Trophoblast cell (in vitro differentiated cells and primary cell): ENCODE data around the gene FSCN2.
A peak's percentile ranks its signal among the peaks of the same experiment; 100 is the strongest.

Experiments used
- DNase-seq, 2 donors: peaks; one replicate each; pipeline ENCODE4 v3.0.0-alpha.2; 2016
- H2AFZ ChIP-seq: 2 replicates; pipeline ENCODE4 v1.6.1; 2013; ENCODE audit warnings: low read length, moderate library complexity, mild to moderate bottlenecking; ENCODE audit not compliant: insufficient read depth, poor library complexity
- H2AK5ac ChIP-seq: 2 replicates; pipeline ENCODE4 v1.6.1; 2013; ENCODE audit warnings: mild to moderate bottlenecking, low read length
- H2BK120ac ChIP-seq: 2 replicates; pipeline ENCODE4 v1.6.1; 2013; ENCODE audit warnings: low read length, mild to moderate bottlenecking, moderate library complexity; ENCODE audit not compliant: insufficient read depth, poor library complexity
- H2BK12ac ChIP-seq: 2 replicates; pipeline ENCODE4 v1.6.1; 2013; ENCODE audit warnings: mild to moderate bottlenecking, low read length, moderate library complexity
- H2BK5ac ChIP-seq: 2 replicates; pipeline ENCODE4 v1.6.1; 2013; ENCODE audit warnings: low read length, low read depth, moderate library complexity, mild to moderate bottlenecking; ENCODE audit not compliant: poor library complexity
- H3K14ac ChIP-seq: 2 replicates; pipeline ENCODE4 v1.6.1; 2013; ENCODE audit warnings: mild to moderate bottlenecking, low read length
- H3K18ac ChIP-seq: 2 replicates; pipeline ENCODE4 v1.6.1; 2013; ENCODE audit warnings: mild to moderate bottlenecking, low read length
- H3K23ac ChIP-seq: 2 replicates; pipeline ENCODE4 v1.6.1; 2013; ENCODE audit warnings: low read length
- H3K27ac ChIP-seq: 2 replicates; pipeline ENCODE4 v1.5.1; 2013; ENCODE audit warnings: low read depth, mild to moderate bottlenecking, inconsistent platforms, low read length, moderate library complexity
- H3K27me3 ChIP-seq: 2 replicates; pipeline ENCODE4 v1.6.1; 2013; ENCODE audit warnings: inconsistent platforms, mild to moderate bottlenecking, low read length, moderate library complexity; ENCODE audit not compliant: insufficient read depth
- H3K36me3 ChIP-seq, 2 experiments: 1 replicate in 1 of 2; 2 replicates in 1 of 2; pipeline ENCODE4 v1.6.1; 2013; ENCODE audit warnings: low read length in 2 of 2, mild to moderate bottlenecking in 2 of 2, moderate library complexity in 1 of 2; ENCODE audit not compliant: insufficient read depth in 2 of 2, control insufficient read depth in 1 of 2
- H3K4ac ChIP-seq: 2 replicates; pipeline ENCODE4 v1.6.1; 2013; ENCODE audit warnings: low read depth, mild to moderate bottlenecking, low read length, moderate library complexity
- H3K4me1 ChIP-seq, 2 experiments: 1 replicate in 1 of 2; 2 replicates in 1 of 2; pipeline ENCODE4 v1.6.1; 2013; ENCODE audit warnings: low read length in 2 of 2, mild to moderate bottlenecking in 2 of 2, moderate library complexity in 1 of 2; ENCODE audit not compliant: insufficient read depth in 2 of 2, control insufficient read depth in 1 of 2
- H3K4me2 ChIP-seq: 2 replicates; pipeline ENCODE4 v1.6.1; 2013; ENCODE audit warnings: inconsistent platforms, mild to moderate bottlenecking, low read length, moderate library complexity
- H3K4me3 ChIP-seq: 2 replicates; pipeline ENCODE4 v1.5.1; 2013; ENCODE audit warnings: mild to moderate bottlenecking, low read depth, low read length, inconsistent platforms
- H3K79me1 ChIP-seq: one replicate; pipeline ENCODE4 v1.6.1; 2013; ENCODE audit warnings: low read length
- H3K79me2 ChIP-seq: 2 replicates; pipeline ENCODE4 v1.6.1; 2013; ENCODE audit warnings: low read length, mild to moderate bottlenecking; ENCODE audit not compliant: control insufficient read depth, insufficient read depth, poor library complexity
- H3K9ac ChIP-seq: 2 replicates; pipeline ENCODE4 v1.6.1; 2013; ENCODE audit warnings: mild to moderate bottlenecking, low read length
- H3K9me3 ChIP-seq: 2 replicates; pipeline ENCODE4 v1.6.1; 2013; ENCODE audit warnings: low read depth, mild to moderate bottlenecking, control low read depth, inconsistent platforms, low read length; ENCODE audit not compliant: insufficient read depth
- H4K12ac ChIP-seq: 2 replicates; pipeline ENCODE4 v1.6.1; 2013; ENCODE audit warnings: low read depth, mild to moderate bottlenecking, low read length, moderate library complexity
- H4K8ac ChIP-seq: 2 replicates; pipeline ENCODE4 v1.6.1; 2013; ENCODE audit warnings: low read depth, mild to moderate bottlenecking, low read length, moderate library complexity
- H4K91ac ChIP-seq: one replicate; pipeline ENCODE4 v1.6.1; 2013; ENCODE audit warnings: low read depth, mild to moderate bottlenecking, low read length, moderate library complexity
- WGBS: extraction: QIAGEN DNeasy Blood & Tissue Kit; methylation state at CpG from one replicate; pipeline ENCODE4 v1.1.7; 2013; ENCODE audit warnings: missing lambda C conversion rate; ENCODE audit not compliant: insufficient read length, insufficient coverage; ENCODE audit errors: extremely low coverage; 5-methylcytosine and 5-hydroxymethylcytosine counted together

FSCN2 gene

DNA sequence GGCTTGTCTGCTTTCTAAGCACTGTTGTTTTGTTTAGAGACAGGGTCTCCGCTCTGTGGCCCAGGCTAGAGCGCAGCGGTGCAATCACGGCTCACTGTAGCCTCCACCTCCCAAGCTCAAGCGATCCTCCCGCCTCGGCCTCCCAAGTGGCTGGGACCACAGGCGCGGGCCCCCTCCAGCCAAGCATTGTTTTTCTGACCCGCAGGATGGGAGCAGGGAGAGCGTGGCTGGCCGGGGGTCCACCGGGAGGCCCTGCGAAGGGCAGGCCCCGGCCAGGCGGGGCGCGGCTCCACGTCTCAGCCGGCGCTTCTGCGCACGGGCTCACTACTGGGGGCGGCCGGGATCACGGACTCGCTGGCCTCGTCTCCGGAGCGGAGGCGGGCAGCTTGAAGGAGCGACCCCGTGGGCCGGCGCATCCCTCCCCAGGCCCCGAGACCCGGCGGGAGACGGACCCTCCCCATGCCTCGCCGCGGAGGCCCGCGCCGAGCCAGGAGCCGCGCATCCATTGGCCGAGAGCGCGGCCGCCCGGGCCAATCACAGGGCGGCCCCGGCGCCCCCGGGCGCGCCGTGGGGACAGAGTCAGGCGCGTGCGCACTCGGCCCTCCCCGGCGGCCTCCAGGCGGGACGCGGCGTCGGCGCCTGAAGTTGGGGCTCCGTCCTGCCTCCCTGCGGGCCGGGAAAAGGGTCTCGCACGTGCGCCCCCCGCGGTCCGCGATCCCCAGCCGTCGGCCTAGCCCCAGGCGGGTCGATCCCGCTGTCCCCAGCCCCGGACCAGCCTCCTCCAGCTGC is 40.5 kb upstream of the FSCN2 start:
- Histone ChIP-seq H3K18ac (peak overlapping the region; percentile 94), H3K79me1 (peaks cover 7% of the 10 kb centered on the region), H3K14ac (peak overlapping the region; percentile 94), H4K8ac (peak overlapping the region; percentile 98), H3K4me3 (peak overlapping the region; percentile 65), H4K12ac (peak overlapping the region; percentile 89), H2AK5ac (peak overlapping the region; percentile 93), H3K9ac (peak overlapping the region; percentile 78), H3K27me3 (peaks cover 7% of the 10 kb centered on the region), H3K36me3 (no peaks in the 10 kb centered on the region), H3K4me2 (peak overlapping the region; percentile 84), H3K27ac (no peak overlapping the region), H2AFZ (peak overlapping the region; percentile 96), H3K4me1 (peaks cover 11 to 20% of the 10 kb centered on the region in 2 experiments), H3K4ac (peak overlapping the region; percentile 70), H2BK5ac (no peak overlapping the region), H2BK120ac (peak overlapping the region; percentile 84), H2BK12ac (peak overlapping the region; percentile 47), H4K91ac (peak overlapping the region; percentile 91), H3K79me2 (peaks cover 5% of the 10 kb centered on the region), H3K9me3 (peaks cover 4% of the 10 kb centered on the region), H3K23ac (no peak overlapping the region)
- no CpG with 5 or more reads among the region's 87 CpGs for WGBS
- DNase-seq = peak; percentile 53 to 83

GRCh38 chr17:81488276-81488860 is 39.8 kb upstream of the FSCN2 start:
- peaks cover 7% of the 10 kb centered on the region for H3K79me1 ChIP-seq
- H3K36me3 ChIP-seq = no peaks in the 10 kb centered on the region
- H2AK5ac ChIP-seq = peak overlapping the region; percentile 93
- H3K18ac ChIP-seq = peak overlapping the region; percentile 94
- no peak overlapping the region for H2BK12ac ChIP-seq
- H3K79me2 ChIP-seq = peaks cover 5% of the 10 kb centered on the region
- H2BK120ac ChIP-seq = peak overlapping the region; percentile 84
- peak overlapping the region; percentile 65 for H3K4me3 ChIP-seq
- peak overlapping the region; percentile 70 for H3K4ac ChIP-seq
- peaks cover 3% of the 10 kb centered on the region for H3K9me3 ChIP-seq
- peaks cover 5% of the 10 kb centered on the region for H3K27me3 ChIP-seq
- H3K14ac ChIP-seq = peak overlapping the region; percentile 94
- H2AFZ ChIP-seq = peak overlapping the region; percentile 79
- peaks cover 11 to 20% of the 10 kb centered on the region in 2 experiments for H3K4me1 ChIP-seq
- peak overlapping the region; percentile 98 for H4K8ac ChIP-seq
- WGBS = no CpG with 5 or more reads among the region's 52 CpGs
- no peak overlapping the region for H3K27ac ChIP-seq
- peak overlapping the region; percentile 89 for H4K12ac ChIP-seq
- peak overlapping the region; percentile 84 for H3K4me2 ChIP-seq
- peak overlapping the region; percentile 91 for H4K91ac ChIP-seq
- H2BK5ac ChIP-seq = no peak overlapping the region
- peak in 1 of 2 donors; percentile 24 for DNase-seq
- peak overlapping the region; percentile 78 for H3K9ac ChIP-seq
- H3K23ac ChIP-seq = no peak overlapping the region

DNA sequence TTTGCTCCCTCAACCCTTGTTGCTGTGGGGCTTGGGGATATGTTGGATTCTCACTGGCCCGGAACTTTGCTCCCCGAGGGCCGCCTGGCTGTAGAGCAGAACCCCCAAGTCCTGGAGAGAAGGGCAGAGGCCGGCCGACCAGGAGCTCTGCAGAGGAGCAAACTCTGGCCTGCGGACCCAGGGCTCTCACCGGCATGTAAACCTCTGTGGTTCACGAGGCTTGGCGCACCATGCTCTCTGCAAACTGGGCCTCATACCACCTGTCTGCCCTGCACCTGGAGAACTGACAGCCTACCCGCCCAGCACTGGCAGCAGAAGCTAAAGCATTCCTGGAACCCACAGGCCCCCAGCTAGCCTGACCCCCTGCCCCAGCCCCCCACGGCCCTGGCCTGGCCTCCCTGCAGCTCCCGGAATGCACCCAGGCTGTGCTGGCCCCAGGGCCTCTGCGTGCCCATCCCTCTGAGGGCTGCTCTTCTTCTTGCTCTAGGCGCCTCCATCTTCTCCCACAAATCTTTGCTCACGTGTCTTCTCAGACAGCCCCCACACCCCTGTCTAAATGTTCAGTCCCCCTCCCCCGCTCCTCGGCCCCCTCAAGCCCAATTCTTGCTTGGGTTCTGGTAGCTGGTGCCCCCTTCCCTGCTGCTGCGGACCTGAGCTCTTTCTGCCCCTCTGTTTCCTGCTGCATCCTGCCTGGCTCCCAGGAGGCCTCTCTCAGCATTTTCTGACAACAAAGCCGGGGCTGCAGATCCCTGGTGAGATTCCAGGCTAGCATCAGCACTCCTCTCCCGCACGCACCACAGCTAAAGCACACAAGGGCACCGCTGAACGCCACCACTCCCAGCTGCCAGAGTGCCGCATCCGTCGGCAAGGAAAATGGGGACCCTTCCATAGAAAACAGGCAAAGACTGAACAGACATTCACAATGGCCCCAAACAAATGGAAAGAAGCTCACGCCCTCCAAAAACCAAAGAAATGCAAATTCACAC is 38.9 kb upstream of the FSCN2 start:
- Histone ChIP-seq H3K18ac (no peak overlapping the region), H4K91ac (no peak overlapping the region), H3K9ac (no peak overlapping the region), H3K36me3 (no peaks in the 10 kb centered on the region), H2BK12ac (no peak overlapping the region), H3K79me1 (peaks cover 7% of the 10 kb centered on the region), H3K23ac (no peak overlapping the region), H3K4me2 (no peak overlapping the region), H3K4me1 (peaks cover 7 to 17% of the 10 kb centered on the region in 2 experiments), H3K27ac (no peak overlapping the region), H3K27me3 (peaks cover 5% of the 10 kb centered on the region), H3K79me2 (peaks cover 5% of the 10 kb centered on the region), H2BK120ac (no peak overlapping the region), H3K4me3 (peak overlapping the region; percentile 28), H2BK5ac (no peak overlapping the region), H3K9me3 (peaks cover 2% of the 10 kb centered on the region), H4K8ac (no peak overlapping the region), H3K4ac (no peak overlapping the region), H2AK5ac (no peak overlapping the region), H4K12ac (no peak overlapping the region), H2AFZ (no peak overlapping the region), H3K14ac (no peak overlapping the region)
- no CpG with 5 or more reads among the region's 27 CpGs for WGBS
- no peak for DNase-seq
